ENCODE results near the gene RASGEF1B.
A peak's percentile ranks its signal among the peaks of the same experiment; 100 is the strongest.
"Not testable (repeated sequence)": the region's sequence is repeated elsewhere in the genome, so short reads cannot be mapped to it uniquely, and the experiment has no call there.

The RASGEF1B gene

GRCh38 chr4:81498551-81499099 is 26.9 kb upstream of the RASGEF1B start:
- no peak for DNase-seq (ENCODE audit: low read depth in 3 of 3)

DNA sequence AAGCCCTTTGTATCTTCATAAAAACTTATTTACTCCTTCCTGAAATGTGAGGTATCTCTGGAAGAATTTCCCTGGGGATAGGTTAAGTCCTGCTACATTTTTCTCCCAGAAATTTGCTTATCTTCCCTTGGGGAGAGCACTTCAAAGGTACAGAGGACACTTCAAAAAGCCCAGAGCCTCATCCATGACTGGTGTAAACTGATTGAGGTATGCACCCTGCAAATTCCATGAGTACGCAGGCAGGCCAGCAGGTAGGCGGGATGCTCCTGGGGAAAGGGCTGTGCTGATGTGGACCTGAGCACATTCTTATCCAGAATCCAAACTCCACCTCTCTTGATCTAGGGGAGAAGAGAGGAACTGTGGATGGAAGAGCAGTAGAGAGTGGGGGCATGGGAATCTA is 26.3 kb upstream of the RASGEF1B start:
- DNase-seq (ENCODE audit: low read depth in 3 of 3), result no peak

GRCh38 chr4:81495345-81495744 is 23.6 kb upstream of the RASGEF1B start:
- DNase-seq (ENCODE audit: low read depth in 3 of 3), result no peak

DNA sequence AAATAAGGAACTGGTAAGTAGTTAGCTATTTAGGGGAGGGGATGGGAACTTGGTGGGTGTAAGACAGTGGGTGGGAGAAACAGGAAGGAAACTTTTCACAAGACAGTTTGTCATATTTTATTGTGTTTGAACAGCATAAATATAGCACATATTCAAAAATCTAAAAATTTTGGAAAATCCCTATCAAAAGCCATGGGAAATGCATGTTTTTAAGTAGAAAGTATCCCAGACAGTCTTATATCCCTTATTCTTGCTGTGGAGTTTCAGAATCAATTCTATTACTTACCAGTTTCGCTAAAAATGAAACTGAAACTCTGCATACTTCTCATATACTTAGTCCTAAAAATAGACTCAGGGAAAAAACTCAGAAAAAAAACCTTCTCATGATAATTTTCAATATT is 22.3 kb upstream of the RASGEF1B start:
- no peak for DNase-seq (ENCODE audit: low read depth in 3 of 3)

DNA sequence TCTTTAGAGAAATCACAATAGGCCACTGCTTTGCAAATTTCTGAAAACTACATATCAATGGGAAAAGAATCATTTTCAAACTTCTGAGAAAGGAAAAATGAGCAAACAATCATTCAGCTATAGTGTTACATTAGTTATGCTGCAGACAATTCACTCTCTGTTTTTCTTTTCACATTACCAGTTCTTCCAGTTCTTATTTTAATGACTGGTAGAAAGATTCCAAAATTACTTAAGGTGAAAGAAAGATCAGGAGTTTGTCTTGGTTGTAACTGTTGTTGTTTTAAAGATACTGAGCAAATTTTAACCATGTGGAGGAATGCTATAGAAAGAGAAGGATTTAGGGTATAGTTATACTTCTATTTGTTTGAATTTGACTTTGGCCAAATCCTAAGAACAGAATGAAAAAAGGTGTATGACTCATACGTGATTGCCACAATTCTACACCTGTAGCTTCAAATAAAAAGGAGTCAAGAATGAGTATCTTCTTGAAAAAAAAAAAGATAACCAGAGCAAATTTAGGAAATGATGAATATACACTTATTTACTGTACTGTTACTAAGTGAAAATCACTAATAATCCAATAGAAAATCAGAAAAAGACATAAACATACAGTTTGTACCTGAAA is 21.0 kb upstream of the RASGEF1B start:
- DNase-seq (ENCODE audit: low read depth in 3 of 3), result no peak

- DNase-seq (ENCODE audit: low read depth in 3 of 3), result no peak
Measured at GRCh38 chr4:81491943-81492342, 20.2 kb upstream of the RASGEF1B start.

GRCh38 chr4:81490403-81491160 is 18.9 kb upstream of the RASGEF1B start:
- no peak for DNase-seq (ENCODE audit: low read depth in 3 of 3)

DNA sequence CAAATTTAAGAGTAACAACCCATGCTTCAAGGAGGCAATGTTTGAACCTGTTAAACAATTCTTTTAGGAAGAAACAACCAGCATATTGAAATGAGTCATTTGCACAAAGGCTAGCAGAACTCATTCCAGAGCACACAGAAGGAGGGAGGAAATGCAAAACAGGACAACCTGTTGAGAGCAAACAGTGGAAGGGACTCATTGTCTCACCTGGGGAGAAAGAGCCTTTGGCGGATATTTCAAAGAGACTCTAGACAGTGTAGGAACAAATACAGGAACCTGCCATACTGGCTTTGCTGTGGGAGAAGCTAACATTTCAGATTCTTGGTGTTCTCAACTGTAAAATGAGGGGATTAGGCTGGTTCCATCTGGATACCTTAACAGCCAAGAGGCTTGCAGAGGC is 14.8 kb upstream of the RASGEF1B start:
- DNase-seq (ENCODE audit: low read depth in 3 of 3), result no peak

DNA sequence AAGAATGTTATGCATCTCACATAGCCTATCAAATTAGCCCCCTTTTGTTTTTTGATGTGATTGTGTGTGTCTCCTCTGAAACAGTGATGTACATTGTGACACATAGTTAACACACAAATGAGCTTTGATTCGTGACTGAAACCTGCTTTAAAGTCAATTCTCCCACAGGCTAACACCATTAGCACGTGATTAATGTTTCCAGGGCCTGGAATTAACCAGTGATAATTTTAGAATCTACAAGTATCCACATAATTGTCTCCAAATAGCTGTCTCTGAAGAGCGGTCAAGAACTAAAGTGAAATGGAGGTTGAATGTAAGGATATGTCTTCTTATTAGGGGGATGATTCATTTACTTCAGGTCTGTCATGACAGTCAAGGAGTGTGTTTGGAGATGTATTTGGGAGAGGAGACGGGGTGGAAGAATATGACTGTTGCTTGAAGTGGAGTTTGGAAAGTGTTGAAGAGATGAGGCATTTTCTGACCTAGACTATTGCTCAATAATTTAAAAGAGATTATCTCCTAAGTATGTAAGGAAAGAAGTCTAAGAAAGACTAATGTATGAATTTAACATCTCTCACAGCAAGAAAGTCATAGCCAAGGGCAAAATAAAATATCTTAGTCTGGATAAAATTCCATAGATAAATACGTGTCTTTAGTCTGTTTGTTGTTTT is 13.7 kb upstream of the RASGEF1B start:
- DNase-seq (ENCODE audit: low read depth in 3 of 3), result no peak

DNA sequence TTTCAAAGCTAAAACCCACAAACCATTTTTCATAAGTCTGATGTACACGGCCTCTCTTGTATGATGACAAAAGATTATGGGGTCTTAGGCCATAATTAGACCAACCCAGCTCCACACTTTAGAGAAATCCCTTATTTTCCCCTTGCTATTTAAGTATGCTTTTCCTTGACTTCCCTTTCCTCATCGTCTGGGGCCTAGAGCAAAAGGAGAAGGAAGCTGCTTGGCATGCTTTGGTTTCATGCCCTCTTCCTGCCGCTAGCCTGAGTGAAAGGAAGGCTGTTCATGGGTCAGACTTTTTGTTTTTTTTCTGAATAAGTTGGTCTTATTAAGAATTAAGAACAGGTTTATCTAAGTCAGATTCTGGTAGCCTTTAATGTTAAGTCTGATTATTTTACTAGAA is 10.6 kb upstream of the RASGEF1B start:
- no peak for DNase-seq (ENCODE audit: low read depth in 3 of 3)

DNA sequence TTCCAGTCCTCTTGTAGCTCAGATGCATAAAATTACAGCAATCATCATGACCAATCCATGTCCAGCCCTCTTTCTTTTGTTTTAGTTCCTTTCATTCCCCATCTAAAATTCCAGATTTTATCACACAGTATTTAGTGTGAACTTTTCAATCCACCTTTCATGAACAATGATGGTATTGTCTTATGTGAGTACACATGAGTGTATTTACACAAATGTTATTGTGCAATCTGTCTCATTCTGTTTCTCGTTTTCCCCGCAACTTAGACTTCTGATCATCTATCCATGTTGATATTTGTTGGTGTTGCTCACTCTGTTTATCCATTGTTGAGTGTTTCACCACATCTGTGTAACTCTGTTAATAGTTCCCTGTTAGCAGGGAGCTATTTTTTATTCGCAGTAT is 9.4 kb upstream of the RASGEF1B start:
- DNase-seq (ENCODE audit: low read depth in 3 of 3), result no peak

DNA sequence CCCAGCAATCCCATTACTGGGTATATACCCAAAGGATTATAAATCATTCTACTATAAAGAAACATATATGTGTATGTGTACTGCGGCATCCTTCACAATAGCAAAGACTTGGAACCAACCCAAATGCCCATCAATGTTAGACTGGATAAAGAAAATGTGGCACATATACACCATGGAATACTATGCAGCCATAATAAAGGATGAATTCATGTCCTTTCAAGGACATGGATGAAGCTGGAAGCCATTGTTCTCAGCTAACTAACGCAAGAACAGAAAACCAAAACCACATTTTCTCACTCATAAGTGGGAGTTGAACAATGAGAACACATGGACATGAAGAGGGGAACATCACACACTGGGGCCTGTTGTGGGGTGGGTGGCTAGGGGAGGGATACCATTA is 7.9 kb upstream of the RASGEF1B start:
- DNase-seq (ENCODE audit: low read depth in 3 of 3), result not testable (repeated sequence)

- DNase-seq (ENCODE audit: low read depth in 3 of 3), result not testable (repeated sequence)
Measured at GRCh38 chr4:81473331-81474265, 1.9 kb upstream of the RASGEF1B start.

DNA sequence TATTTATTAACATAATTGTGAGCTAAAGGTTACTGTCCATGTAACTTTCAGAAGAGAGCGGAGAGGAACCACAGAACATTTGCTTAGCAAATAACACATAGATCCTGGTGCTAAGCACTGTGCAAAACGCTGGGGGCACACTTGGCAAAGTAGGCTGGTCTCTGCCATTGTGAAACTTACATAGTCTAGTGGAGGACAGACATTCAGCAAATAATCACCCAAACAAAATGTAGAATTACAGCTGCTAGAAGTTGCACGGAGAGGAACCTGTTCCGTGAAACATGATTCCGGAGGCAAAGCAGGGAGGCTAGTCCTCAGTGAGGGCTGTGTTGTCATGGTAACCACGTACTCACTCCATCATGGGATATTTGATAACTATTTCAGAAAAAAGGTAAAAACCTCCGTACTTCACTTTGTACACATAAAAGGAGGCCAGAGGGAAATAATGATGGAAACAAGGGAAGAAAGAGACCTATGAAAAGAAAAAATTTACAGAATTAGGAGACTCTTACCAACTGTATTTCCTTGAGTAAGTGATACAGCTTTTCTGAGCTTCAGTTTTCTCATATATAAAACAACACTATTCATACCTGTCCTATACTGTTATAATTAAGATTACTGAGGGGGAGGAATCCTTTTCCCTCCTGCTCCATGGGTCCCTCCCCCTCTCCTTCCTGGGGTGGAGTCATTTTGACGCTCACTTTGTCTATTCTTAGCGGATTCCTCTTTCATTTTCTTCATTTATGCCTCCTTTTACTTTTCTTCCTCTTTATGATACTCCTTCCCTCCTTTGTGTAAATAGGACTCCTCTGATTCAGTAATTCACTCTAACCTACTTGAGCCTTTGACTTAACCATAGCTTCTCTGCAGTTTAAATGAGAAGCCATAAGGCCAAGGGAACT is 825 bp upstream of the RASGEF1B start:
- DNase-seq (ENCODE audit: low read depth in 3 of 3), result peak in 2 of 3 donors; percentile 8 to 14

DNA sequence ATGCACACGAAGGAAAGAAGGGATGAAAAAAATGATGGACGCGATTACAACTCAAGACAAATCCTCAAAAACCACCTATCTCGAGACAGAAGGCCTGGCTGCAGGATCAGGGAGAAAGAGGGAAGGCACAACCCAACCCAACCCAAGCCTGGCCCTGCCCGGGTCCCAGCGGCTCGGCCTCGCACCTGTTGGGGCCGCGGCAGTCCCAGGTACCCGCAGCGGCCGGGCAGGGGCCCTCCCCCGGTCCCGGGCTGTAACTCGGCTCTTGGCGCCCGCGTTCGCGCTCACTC is 464 bp downstream of the RASGEF1B start:
- DNase-seq (ENCODE audit: low read depth in 3 of 3), result no peak

- peak in 1 of 3 donors; percentile 9 for DNase-seq (ENCODE audit: low read depth in 3 of 3)
Measured at GRCh38 chr4:81470456-81471297, 1.0 kb downstream of the RASGEF1B start.

- no peak for DNase-seq (ENCODE audit: low read depth in 3 of 3)
Measured at GRCh38 chr4:81469781-81470455, 1.8 kb downstream of the RASGEF1B start.

GRCh38 chr4:81468678-81469077 is 3.0 kb downstream of the RASGEF1B start:
- no peak for DNase-seq (ENCODE audit: low read depth in 3 of 3)

GRCh38 chr4:81467672-81467964 is 4.1 kb downstream of the RASGEF1B start:
- DNase-seq (ENCODE audit: low read depth in 3 of 3), result no peak

All from stimulated activated CD4-positive, alpha-beta T cell treated with anti-CD3 and anti-CD28 coated beads, TNF-alpha, amount 100 ng/mL, for 48 hours (primary cell).